OCI-LY3 (cell line): Measurements from ENCODE around the gene APOA4.

Experiments
- H2AFZ ChIP-seq: fragments of 200-600, 300-600 bp; shearing (Covaris generic); 2 replicates; pipeline ENCODE4 v1.6.0; 2014; ENCODE audit warnings: antibody characterized with exemption, low read depth, low read length
- H3K27ac ChIP-seq: fragments of 200-600, 300-600 bp; sonication (generic); 2 replicates; pipeline ENCODE4 v1.5.1; 2014; ENCODE audit warnings: mild to moderate bottlenecking, low read length, moderate library complexity, mixed read lengths
- H3K27me3 ChIP-seq: fragments of 200-600, 300-600 bp; sonication (generic); 2 replicates; pipeline ENCODE4 v1.6.1; 2014; ENCODE audit warnings: low read depth, low read length, mixed read lengths
- H3K36me3 ChIP-seq: fragments of 200-600, 300-600 bp; sonication (generic); replicated peaks from 2 replicates; pipeline ENCODE3; 2014; ENCODE audit warnings: low read depth, low read length, mixed read lengths
- H3K4me1 ChIP-seq: fragments of 300-600, 200-600 bp; sonication (generic); 2 replicates; pipeline ENCODE4 v1.6.1; 2014; ENCODE audit warnings: low read length, mixed read lengths
- H3K4me2 ChIP-seq: fragments of 200-600, 300-600 bp; sonication (generic); 2 replicates; pipeline ENCODE4 v1.6.1; 2014; ENCODE audit warnings: low read length, mixed read lengths
- H3K4me3 ChIP-seq: fragments of 300-600, 200-600 bp; sonication (generic); 2 replicates; pipeline ENCODE4 v1.5.1; 2014; ENCODE audit warnings: antibody characterized with exemption, mild to moderate bottlenecking, low read length, moderate library complexity
- H3K79me2 ChIP-seq: fragments of 300-600, 200-600 bp; shearing (Covaris generic); 2 replicates; pipeline ENCODE4 v1.6.1; 2014; ENCODE audit warnings: mild to moderate bottlenecking, low read length, mixed read lengths
- H3K9ac ChIP-seq: fragments of 300-600, 200-600 bp; shearing (Covaris generic); 2 replicates; pipeline ENCODE4 v1.6.0; 2014; ENCODE audit warnings: mild to moderate bottlenecking, low read length, moderate library complexity
- H3K9me3 ChIP-seq: fragments of 200-600, 300-600 bp; shearing (Covaris generic); 2 replicates; pipeline ENCODE4 v1.6.1; 2014; ENCODE audit warnings: low read length, mixed read lengths; ENCODE audit not compliant: insufficient read depth
- H4K20me1 ChIP-seq: fragments of 200-600, 300-600 bp; sonication (generic); 2 replicates; pipeline ENCODE4 v1.6.1; 2016; ENCODE audit warnings: low read length, mixed read lengths; ENCODE audit not compliant: insufficient read depth
- CTCF ChIP-seq: fragments of 200-600, 300-600 bp; sonication (generic); IDR thresholded peaks from 2 replicates; pipeline ENCODE4 v1.5.1; 2014; ENCODE audit warnings: antibody characterized with exemption, low read length, low read depth
- EZH2phosphoT487 ChIP-seq: fragments of 200-600 bp; shearing (Covaris generic); IDR thresholded peaks from 2 replicates; pipeline ENCODE4 v1.6.1; 2018; ENCODE audit warnings: antibody characterized with exemption, mixed run types, low read depth

APOA4 gene

GRCh38 chr11:116821050-116821918 is 1.8 kb downstream of the APOA4 start:
- no peaks in the 10 kb centered on the region for H4K20me1 ChIP-seq
- peaks cover 3% of the 10 kb centered on the region; the same call in 1 of the 2 replicates for H3K4me1 ChIP-seq

GRCh38 chr11:116819049-116819448 is 4.1 kb downstream of the APOA4 start:
- H3K9ac ChIP-seq: no peak overlapping the region
- H3K27me3 ChIP-seq: no peaks in the 10 kb centered on the region
- no peaks in the 10 kb centered on the region for H3K36me3 ChIP-seq
- no peaks in the 10 kb centered on the region for H3K9me3 ChIP-seq
- H2AFZ ChIP-seq: no peak overlapping the region
- H3K79me2 ChIP-seq: no peaks in the 10 kb centered on the region
- H4K20me1 ChIP-seq: no peaks in the 10 kb centered on the region
- TF ChIP-seq CTCF (no peak), EZH2phosphoT487 (no peak)
- H3K4me1 ChIP-seq: peaks cover 7% of the 10 kb centered on the region; the same call in 1 of the 2 replicates
- no peak overlapping the region for H3K4me2 ChIP-seq
- no peak overlapping the region for H3K4me3 ChIP-seq
- no peak overlapping the region for H3K27ac ChIP-seq

More at GRCh38 chr11:116821050-116821918, 1.8 kb downstream of the APOA4 start:
- no peak overlapping the region for H3K9ac ChIP-seq
- H3K27ac ChIP-seq: no peak overlapping the region
- no peaks in the 10 kb centered on the region for H3K36me3 ChIP-seq
- H2AFZ ChIP-seq: no peak overlapping the region
- no peaks in the 10 kb centered on the region for H3K27me3 ChIP-seq
- no peaks in the 10 kb centered on the region for H3K79me2 ChIP-seq
- no peak overlapping the region for H3K4me2 ChIP-seq
- TF ChIP-seq CTCF: no peak
- no peak for TF ChIP-seq EZH2phosphoT487
- H3K4me3 ChIP-seq: no peak overlapping the region
- H3K9me3 ChIP-seq: no peaks in the 10 kb centered on the region

- no peaks in the 10 kb centered on the region for H3K27me3 ChIP-seq
- TF ChIP-seq CTCF (no peak), EZH2phosphoT487 (no peak)
These were observed 8.6 kb downstream of the APOA4 start for GRCh38 chr11:116814502-116814901.

GRCh38 chr11:116813781-116814471 is 9.2 kb downstream of the APOA4 start:
- H2AFZ ChIP-seq: no peak overlapping the region
- TF ChIP-seq CTCF: no peak
- no peak for TF ChIP-seq EZH2phosphoT487

More at GRCh38 chr11:116814502-116814901, 8.6 kb downstream of the APOA4 start:
- Histone ChIP-seq H2AFZ (no peak overlapping the region), H3K9me3 (no peaks in the 10 kb centered on the region), H3K4me3 (no peak overlapping the region), H3K36me3 (no peaks in the 10 kb centered on the region), H3K27ac (no peak overlapping the region), H3K9ac (no peak overlapping the region), H4K20me1 (no peaks in the 10 kb centered on the region), H3K4me1 (peaks cover 21% of the 10 kb centered on the region), H3K4me2 (no peak overlapping the region), H3K79me2 (no peaks in the 10 kb centered on the region)

More at GRCh38 chr11:116813781-116814471, 9.2 kb downstream of the APOA4 start:
- no peak overlapping the region for H3K4me2 ChIP-seq
- no peak overlapping the region for H3K27ac ChIP-seq
- H3K9ac ChIP-seq: no peak overlapping the region
- no peaks in the 10 kb centered on the region for H3K36me3 ChIP-seq
- no peaks in the 10 kb centered on the region for H4K20me1 ChIP-seq
- no peaks in the 10 kb centered on the region for H3K79me2 ChIP-seq
- H3K27me3 ChIP-seq: no peaks in the 10 kb centered on the region
- H3K4me1 ChIP-seq: peaks cover 19% of the 10 kb centered on the region
- no peak overlapping the region for H3K4me3 ChIP-seq
- H3K9me3 ChIP-seq: no peaks in the 10 kb centered on the region
